CD4-positive, alpha-beta memory T cell (primary cell): ENCODE measurements around the gene UBE2E1. TPM values are rescaled to one million over a fixed set of nuclear protein-coding genes. Genes with fewer than 3 reads are reported as not detected.

Source experiments
- CTCF ChIA-PET: fragments of 350-600 bp; sonication (Branson Sonifier 250); formaldehyde crosslinking; loops from one replicate; lab custom pipeline; 2021; ENCODE audit warnings: inconsistent platforms; ENCODE audit not compliant: partially characterized antibody; lab: Charles Lee
- POLR2A ChIA-PET: fragments of 350-600 bp; sonication (Branson Sonifier 250); formaldehyde crosslinking; loops from one replicate; lab custom pipeline; 2021; ENCODE audit not compliant: partially characterized antibody; lab: Charles Lee
- DNase-seq, 5 donors: peaks; one replicate each; pipeline versions ENCODE4 v3.0.0 to v3.0.0-alpha.2; 2020 to 2022; ENCODE audit warnings: mixed read lengths in 1 of 5
- H3K27ac ChIP-seq: one replicate; pipeline ENCODE4 v1.7.0; 2013; ENCODE audit warnings: low read depth, low read length
- H3K27me3 ChIP-seq: 2 replicates; pipeline ENCODE4 v1.7.0; 2013; ENCODE audit warnings: mild to moderate bottlenecking, low read length, moderate library complexity; ENCODE audit not compliant: insufficient read depth
- H3K36me3 ChIP-seq: 2 replicates; pipeline ENCODE4 v1.7.0; 2013; ENCODE audit warnings: mild to moderate bottlenecking, low read length, moderate library complexity; ENCODE audit not compliant: insufficient read depth
- H3K4me1 ChIP-seq: 2 replicates; pipeline ENCODE4 v1.7.0; 2013; ENCODE audit warnings: mild to moderate bottlenecking, low read length, moderate library complexity; ENCODE audit not compliant: insufficient read depth
- H3K4me3 ChIP-seq, 2 donors: one replicate each; pipeline ENCODE4 v1.7.0; 2013; ENCODE audit warnings: low read length in 2 of 2, mild to moderate bottlenecking in 1 of 2
- H3K9me3 ChIP-seq, 2 donors: one replicate each; pipeline ENCODE4 v1.7.0; 2013; ENCODE audit warnings: low read length in 2 of 2, control low read depth in 1 of 2; ENCODE audit not compliant: control insufficient read depth in 1 of 2
- H3K27ac Mint-ChIP-seq, 7 donors: one replicate each; pipeline ENCODE4 v1.8.0; 2020 to 2021; ENCODE audit warnings: mixed read lengths in 7 of 7, mild to moderate bottlenecking in 6 of 7, inconsistent platforms in 3 of 7, moderate library complexity in 3 of 7
- H3K27me3 Mint-ChIP-seq, 2 donors: one replicate each; pipeline ENCODE4 v1.8.0; 2020 to 2021; ENCODE audit warnings: mixed read lengths in 2 of 2
- H3K36me3 Mint-ChIP-seq, 2 donors: one replicate each; pipeline ENCODE4 v1.8.0; 2020 to 2021; ENCODE audit warnings: mixed read lengths in 2 of 2, inconsistent platforms in 1 of 2, mild to moderate bottlenecking in 1 of 2
- H3K4me1 Mint-ChIP-seq, 4 donors: one replicate each; pipeline ENCODE4 v1.8.0; 2020 to 2021; ENCODE audit warnings: mixed read lengths in 4 of 4, mild to moderate bottlenecking in 1 of 4
- H3K4me3 Mint-ChIP-seq, 8 donors: one replicate each; pipeline ENCODE4 v1.8.0; 2020 to 2021; ENCODE audit warnings: mixed read lengths in 8 of 8, mild to moderate bottlenecking in 7 of 8, moderate library complexity in 6 of 8, inconsistent platforms in 3 of 8
- H3K9me3 Mint-ChIP-seq, 8 donors: one replicate each; pipeline ENCODE4 v1.8.0; 2020 to 2021; ENCODE audit warnings: mixed read lengths in 8 of 8, mild to moderate bottlenecking in 5 of 8, inconsistent platforms in 3 of 8, moderate library complexity in 1 of 8
- intact Hi-C: fragments of 100-400 bp; cut with micrococcal nuclease; formaldehyde crosslinking; loops from one replicate; pipeline ENCODE4 v1.15.1; 2023
- polyA plus RNA-seq, 2 donors: library from polyadenylated mRNA; unstranded; fragments of 300-500 nt; fragmentation: Illumina TruSeq; gene quantifications; one replicate each; pipeline ENCODE4 v1.2.3, GENCODE V29; 2021
- total RNA-seq, 2 experiments: library from RNA; stranded (reverse); gene quantifications; one replicate each; pipeline ENCODE4 v1.2.3, GENCODE V29; 2021

The UBE2E1 gene
- total RNA-seq = 10 to 100 TPM; 59.5 to 61.4 TPM
- polyA plus RNA-seq = 10 to 100 TPM; 10.9 to 12.0 TPM

GRCh38 chr3:23805633-23806533, at the start of gene UBE2E1:
TSS of gene UBE2E1 (plus strand) at chr3:23805955. CDS start at chr3:23807270, 1,315 bp downstream.
- no peaks in the 10 kb centered on the region for H3K27me3 ChIP-seq
- H3K9me3 ChIP-seq = no peaks in the 10 kb centered on the region
- peaks cover 35 to 48% (median 41%) of the 10 kb centered on the region in 4 donors for H3K4me1 Mint-ChIP-seq
- intact Hi-C loops = loop anchor here (1.0 to 2.0 kb wide), 2 partner anchors 110 to 139 kb away; partner anchors contain the start of genes NKIRAS1 and NR1D2
- peak within 1 kb of the TSS; percentile 52 for H3K27ac ChIP-seq
- peaks cover 0 to 15% of the 10 kb centered on the region in 2 donors for H3K36me3 Mint-ChIP-seq
- H3K4me3 Mint-ChIP-seq = peak within 1 kb of the TSS; percentile 90 to 97 (median 95)
- CTCF ChIA-PET = no interaction called here
- peaks cover 41% of the 10 kb centered on the region for H3K4me1 ChIP-seq
- no peaks in the 10 kb centered on the region for H3K27me3 Mint-ChIP-seq
- H3K36me3 ChIP-seq = no peaks in the 10 kb centered on the region
- peak; percentile 73 to 89 (median 78) for DNase-seq
- peak within 1 kb of the TSS; percentile 58 to 66 for H3K4me3 ChIP-seq
- no peaks in the 10 kb centered on the region for H3K9me3 Mint-ChIP-seq
- H3K27ac Mint-ChIP-seq = peak within 1 kb of the TSS; percentile 90 to 98 (median 93)
- POLR2A ChIA-PET = interaction anchor here (1.1 kb wide), 2 partner anchors 111 kb away, joined by 3 to 10 read pairs; partner anchors contain the start of genes NKIRAS1 and RPL15

- H3K27ac ChIP-seq = no peak overlapping the region
- CTCF ChIA-PET = no interaction called here
- no peak overlapping the region for H3K4me3 Mint-ChIP-seq
- no peaks in the 10 kb centered on the region for H3K9me3 Mint-ChIP-seq
- no peak for DNase-seq
- no peaks in the 10 kb centered on the region for H3K27me3 ChIP-seq
- H3K27ac Mint-ChIP-seq = peak overlapping the region in 1 of 7 donors; percentile 9
- H3K4me1 Mint-ChIP-seq = peaks cover 2 to 10% (median 5%) of the 10 kb centered on the region in 4 donors
- H3K4me1 ChIP-seq = peaks cover 4% of the 10 kb centered on the region
- intact Hi-C loops = no loop called here
- no peaks in the 10 kb centered on the region for H3K36me3 Mint-ChIP-seq
- H3K9me3 ChIP-seq = no peaks in the 10 kb centered on the region
- POLR2A ChIA-PET = no interaction called here
- peaks cover 0 to 2% of the 10 kb centered on the region in 2 donors for H3K27me3 Mint-ChIP-seq
- no peaks in the 10 kb centered on the region for H3K36me3 ChIP-seq
- no peak overlapping the region for H3K4me3 ChIP-seq
These were observed 49.4 kb upstream of the UBE2E1 start for GRCh38 chr3:23756206-23756840.

GRCh38 chr3:23758253-23758838, 47.4 kb upstream of the UBE2E1 start:
- POLR2A ChIA-PET = no interaction called here
- H3K36me3 ChIP-seq = no peaks in the 10 kb centered on the region
- H3K36me3 Mint-ChIP-seq = no peaks in the 10 kb centered on the region
- no peaks in the 10 kb centered on the region for H3K9me3 Mint-ChIP-seq
- peaks cover 0 to 2% of the 10 kb centered on the region in 2 donors for H3K27me3 Mint-ChIP-seq
- H3K27me3 ChIP-seq = no peaks in the 10 kb centered on the region
- no peak overlapping the region for H3K27ac Mint-ChIP-seq
- DNase-seq = no peak
- intact Hi-C loops = no loop called here
- peaks cover 18% of the 10 kb centered on the region for H3K4me1 ChIP-seq
- no peak overlapping the region for H3K4me3 ChIP-seq
- H3K9me3 ChIP-seq = no peaks in the 10 kb centered on the region
- H3K27ac ChIP-seq = no peak overlapping the region
- CTCF ChIA-PET = no interaction called here
- H3K4me1 Mint-ChIP-seq = peaks cover 13 to 27% (median 19%) of the 10 kb centered on the region in 4 donors
- H3K4me3 Mint-ChIP-seq = no peak overlapping the region

- Histone ChIP-seq H3K9me3 (no peaks in the 10 kb centered on the region), H3K36me3 (no peaks in the 10 kb centered on the region), H3K27me3 (no peaks in the 10 kb centered on the region), H3K27ac (no peak overlapping the region), H3K4me1 (peaks cover 18% of the 10 kb centered on the region), H3K4me3 (no peak overlapping the region)
- H3K36me3 Mint-ChIP-seq = no peaks in the 10 kb centered on the region
- H3K27ac Mint-ChIP-seq = no peak overlapping the region
- intact Hi-C loops = no loop called here
- POLR2A ChIA-PET = no interaction called here
- peaks cover 0 to 2% of the 10 kb centered on the region in 2 donors for H3K27me3 Mint-ChIP-seq
- H3K4me3 Mint-ChIP-seq = no peak overlapping the region
- no peaks in the 10 kb centered on the region for H3K9me3 Mint-ChIP-seq
- CTCF ChIA-PET = no interaction called here
- peaks cover 13 to 27% (median 19%) of the 10 kb centered on the region in 4 donors for H3K4me1 Mint-ChIP-seq
- no peak for DNase-seq
These were observed 45.4 kb upstream of the UBE2E1 start for GRCh38 chr3:23760325-23760724.

GRCh38 chr3:23760871-23761373, 44.8 kb upstream of the UBE2E1 start:
- CTCF ChIA-PET = no interaction called here
- no peak for DNase-seq

GRCh38 chr3:23761440-23761896, 44.3 kb upstream of the UBE2E1 start:
- ChIA-PET POLR2A (no interaction called here), CTCF (no interaction called here)
- peaks cover 13 to 27% (median 19%) of the 10 kb centered on the region in 4 donors for H3K4me1 Mint-ChIP-seq
- H3K9me3 ChIP-seq = no peaks in the 10 kb centered on the region
- no peaks in the 10 kb centered on the region for H3K9me3 Mint-ChIP-seq
- no peaks in the 10 kb centered on the region for H3K36me3 Mint-ChIP-seq
- H3K36me3 ChIP-seq = no peaks in the 10 kb centered on the region
- H3K27ac Mint-ChIP-seq = peak overlapping the region in 1 of 7 donors; percentile 31
- H3K4me1 ChIP-seq = peaks cover 18% of the 10 kb centered on the region
- intact Hi-C loops = no loop called here
- DNase-seq = no peak
- H3K27ac ChIP-seq = no peak overlapping the region
- no peaks in the 10 kb centered on the region for H3K27me3 ChIP-seq
- no peak overlapping the region for H3K4me3 ChIP-seq
- H3K4me3 Mint-ChIP-seq = no peak overlapping the region
- peaks cover 0 to 2% of the 10 kb centered on the region in 2 donors for H3K27me3 Mint-ChIP-seq

More at GRCh38 chr3:23760871-23761373, 44.8 kb upstream of the UBE2E1 start:
- no peaks in the 10 kb centered on the region for H3K27me3 ChIP-seq
- Mint-ChIP-seq H3K4me1 (peaks cover 13 to 27% (median 19%) of the 10 kb centered on the region in 4 donors), H3K27me3 (peaks cover 0 to 2% of the 10 kb centered on the region in 2 donors), H3K36me3 (no peaks in the 10 kb centered on the region), H3K4me3 (peak overlapping the region in 1 of 8 donors; percentile 25), H3K27ac (no peak overlapping the region), H3K9me3 (no peaks in the 10 kb centered on the region)
- intact Hi-C loops = no loop called here
- no peak overlapping the region for H3K4me3 ChIP-seq
- H3K27ac ChIP-seq = no peak overlapping the region
- no peaks in the 10 kb centered on the region for H3K9me3 ChIP-seq
- POLR2A ChIA-PET = no interaction called here
- H3K36me3 ChIP-seq = no peaks in the 10 kb centered on the region
- H3K4me1 ChIP-seq = peaks cover 18% of the 10 kb centered on the region
